ENCODE measurements around the gene TPSAB1.
"Not testable (repeated sequence)": the region's sequence is repeated elsewhere in the genome, so short reads cannot be mapped to it uniquely, and the experiment has no call there.

The TPSAB1 gene

GRCh38 chr16:1271724-1272413 is 31.4 kb downstream of the TPSAB1 start:
- DNase-seq, result not testable (repeated sequence)

GRCh38 chr16:1272453-1273198 is 32.1 kb downstream of the TPSAB1 start:
- no peak for DNase-seq

GRCh38 chr16:1273816-1274215 is 33.3 kb downstream of the TPSAB1 start:
- DNase-seq, result no peak

GRCh38 chr16:1274767-1275166 is 34.3 kb downstream of the TPSAB1 start:
- no peak for DNase-seq

- DNase-seq, result no peak
Observed at GRCh38 chr16:1275791-1276579, 35.5 kb downstream of the TPSAB1 start.

- DNase-seq, result no peak
Observed at GRCh38 chr16:1276580-1276878, 36.0 kb downstream of the TPSAB1 start.

GRCh38 chr16:1277151-1277598 is 36.7 kb downstream of the TPSAB1 start:
- DNase-seq, result no peak

GRCh38 chr16:1277617-1278282 is 37.2 kb downstream of the TPSAB1 start:
- no peak for DNase-seq

GRCh38 chr16:1278477-1278876 is 38.0 kb downstream of the TPSAB1 start:
- no peak for DNase-seq

GRCh38 chr16:1279081-1279944 is 38.8 kb downstream of the TPSAB1 start:
- no peak for DNase-seq

GRCh38 chr16:1279945-1280589 is 39.6 kb downstream of the TPSAB1 start:
- DNase-seq, result no peak

GRCh38 chr16:1280783-1281182 is 40.3 kb downstream of the TPSAB1 start:
- no peak for DNase-seq

- DNase-seq, result no peak
Observed at GRCh38 chr16:1281517-1281916, 41.0 kb downstream of the TPSAB1 start.

GRCh38 chr16:1282324-1282973 is 41.9 kb downstream of the TPSAB1 start:
- DNase-seq, result no peak

GRCh38 chr16:1283296-1283695 is 42.8 kb downstream of the TPSAB1 start:
- no peak for DNase-seq

GRCh38 chr16:1283996-1284616 is 43.6 kb downstream of the TPSAB1 start:
- no peak for DNase-seq

- no peak for DNase-seq
Observed at GRCh38 chr16:1285669-1286512, 45.4 kb downstream of the TPSAB1 start.

- no peak for DNase-seq
Observed at GRCh38 chr16:1286513-1287094, 46.1 kb downstream of the TPSAB1 start.

- DNase-seq, result no peak
Observed at GRCh38 chr16:1287982-1288670, 47.6 kb downstream of the TPSAB1 start.

Measured in activated CD4-positive, alpha-beta T cell treated with anti-CD3 and anti-CD28 coated beads, Interleukin-2, amount 50 U/mL, for 1 hour (primary cell).